H9 (cell line): ENCODE results near the gene KCND1. TPM values are rescaled to one million over a fixed set of nuclear protein-coding genes. Genes with fewer than 3 reads are reported as not detected.

ENCODE experiments used
- DNase-seq: peaks from one replicate; pipeline ENCODE4 v3.0.0-alpha.2; 2017
- H2AFZ ChIP-seq: one replicate; pipeline ENCODE4 v1.6.1; 2013; ENCODE audit warnings: mild to moderate bottlenecking, low read length, control low read depth, moderate library complexity
- H2AK5ac ChIP-seq: 2 replicates; pipeline ENCODE4 v1.6.1; 2013; ENCODE audit warnings: low read length, control low read depth, mixed read lengths; ENCODE audit not compliant: insufficient read length
- H2BK120ac ChIP-seq: one replicate; pipeline ENCODE4 v1.6.1; 2013; ENCODE audit warnings: low read depth, mild to moderate bottlenecking, low read length, control low read depth, inconsistent platforms; ENCODE audit not compliant: poor library complexity, severe bottlenecking
- H2BK12ac ChIP-seq: 2 replicates; pipeline ENCODE4 v1.6.1; 2013; ENCODE audit warnings: low read length, control low read depth, mixed read lengths, low read depth; ENCODE audit not compliant: insufficient read length
- H2BK15ac ChIP-seq: 2 replicates; pipeline ENCODE4 v1.6.1; 2013; ENCODE audit warnings: low read depth, low read length, control low read depth
- H2BK20ac ChIP-seq: one replicate; pipeline ENCODE4 v1.6.1; 2013; ENCODE audit warnings: low read depth, mild to moderate bottlenecking, low read length, control low read depth, inconsistent platforms; ENCODE audit not compliant: poor library complexity, severe bottlenecking
- H2BK5ac ChIP-seq: 2 replicates; pipeline ENCODE4 v1.6.1; 2013; ENCODE audit warnings: low read length, control low read depth, mixed read lengths; ENCODE audit not compliant: insufficient read length
- H3K14ac ChIP-seq: 2 replicates; pipeline ENCODE4 v1.6.1; 2013; ENCODE audit warnings: low read length, control low read depth; ENCODE audit not compliant: insufficient read depth
- H3K18ac ChIP-seq: 2 replicates; pipeline ENCODE4 v1.6.1; 2013; ENCODE audit warnings: low read depth, mild to moderate bottlenecking, mixed read lengths, low read length, control low read depth; ENCODE audit not compliant: insufficient read length
- H3K23ac ChIP-seq: 2 replicates; pipeline ENCODE4 v1.6.1; 2013; ENCODE audit warnings: low read length, control low read depth, mixed read lengths, low read depth; ENCODE audit not compliant: insufficient read length
- H3K23me2 ChIP-seq: 2 replicates; pipeline ENCODE4 v1.6.1; 2013; ENCODE audit warnings: low read depth, mild to moderate bottlenecking, mixed read lengths, low read length, control low read depth; ENCODE audit not compliant: insufficient read length, poor library complexity, severe bottlenecking
- H3K27ac ChIP-seq: 2 replicates; pipeline ENCODE4 v1.5.1; 2013; ENCODE audit warnings: low read length, control low read depth, mixed read lengths, low read depth; ENCODE audit not compliant: insufficient read length
- H3K27me3 ChIP-seq: 2 replicates; pipeline ENCODE4 v1.6.1; 2013; ENCODE audit warnings: low read length, control low read depth, inconsistent platforms; ENCODE audit not compliant: insufficient read depth
- H3K4ac ChIP-seq: 2 replicates; pipeline ENCODE4 v1.6.1; 2013; ENCODE audit warnings: low read depth, mild to moderate bottlenecking, control low read depth, inconsistent platforms, low read length, moderate library complexity
- H3K4me1 ChIP-seq: 2 replicates; pipeline ENCODE4 v1.6.1; 2013; ENCODE audit warnings: low read length, control low read depth, inconsistent platforms; ENCODE audit not compliant: insufficient read depth
- H3K4me2 ChIP-seq: 2 replicates; pipeline ENCODE4 v1.6.1; 2013; ENCODE audit warnings: low read length, control low read depth, mixed read lengths; ENCODE audit not compliant: insufficient read length, insufficient read depth
- H3K56ac ChIP-seq: 2 replicates; pipeline ENCODE4 v1.6.1; 2013; ENCODE audit warnings: low read depth, mild to moderate bottlenecking, mixed read lengths, low read length, control low read depth; ENCODE audit not compliant: insufficient read length
- H3K79me1 ChIP-seq: 2 replicates; pipeline ENCODE4 v1.6.1; 2013; ENCODE audit warnings: low read depth, mild to moderate bottlenecking, moderate library complexity, low read length, control low read depth, inconsistent platforms; ENCODE audit not compliant: insufficient read depth, poor library complexity, severe bottlenecking
- H3K79me2 ChIP-seq: 2 replicates; pipeline ENCODE4 v1.6.1; 2013; ENCODE audit warnings: low read length, control low read depth, inconsistent platforms; ENCODE audit not compliant: insufficient read depth
- H3K9ac ChIP-seq: 2 replicates; pipeline ENCODE4 v1.6.1; 2013; ENCODE audit warnings: low read length, control low read depth, mixed read lengths; ENCODE audit not compliant: insufficient read length; ENCODE audit errors: extremely low read depth
- H3K9me3 ChIP-seq: one replicate; pipeline ENCODE4 v1.6.1; 2013; ENCODE audit warnings: low read depth, low read length, inconsistent platforms; ENCODE audit not compliant: control insufficient read depth
- H3T11ph ChIP-seq: one replicate; pipeline ENCODE4 v1.6.1; 2013; ENCODE audit warnings: mild to moderate bottlenecking, low read length, control low read depth, inconsistent platforms
- H4K20me1 ChIP-seq: one replicate; pipeline ENCODE4 v1.6.1; 2013; ENCODE audit not compliant: control insufficient read depth, insufficient read length, insufficient read depth
- H4K5ac ChIP-seq: 2 replicates; pipeline ENCODE4 v1.6.1; 2013; ENCODE audit warnings: low read depth, mild to moderate bottlenecking, mixed read lengths, low read length, control low read depth; ENCODE audit not compliant: insufficient read length
- H4K8ac ChIP-seq: replicated peaks from 2 replicates; pipeline ENCODE4 v1.6.1; 2013; ENCODE audit warnings: low read length, control low read depth, mixed read lengths, low read depth; ENCODE audit not compliant: insufficient read length
- H4K91ac ChIP-seq: 2 replicates; pipeline ENCODE4 v1.6.1; 2013; ENCODE audit warnings: low read depth, mild to moderate bottlenecking, moderate library complexity, mixed read lengths, low read length, control low read depth; ENCODE audit not compliant: insufficient read length
- H3K27ac Mint-ChIP-seq, 3 experiments: 2 replicates in 2 of 3; 3 replicates in 1 of 3; pipeline ENCODE4 v1.8.0; 2020 to 2021; ENCODE audit warnings: mixed read lengths in 3 of 3, mild to moderate bottlenecking in 1 of 3, moderate library complexity in 1 of 3
- H3K27me3 Mint-ChIP-seq: 2 replicates; pipeline ENCODE4 v1.8.0; 2021; ENCODE audit warnings: low read depth, mild to moderate bottlenecking, moderate library complexity, mixed read lengths
- H3K36me3 Mint-ChIP-seq, 3 experiments: 2 replicates in 2 of 3; 3 replicates in 1 of 3; pipeline ENCODE4 v1.8.0; 2020 to 2021; ENCODE audit warnings: low read depth in 3 of 3, mixed read lengths in 3 of 3; ENCODE audit not compliant: insufficient read depth in 1 of 3
- H3K4me1 Mint-ChIP-seq, 2 experiments: 2 replicates each; pipeline ENCODE4 v1.8.0; 2020; ENCODE audit warnings: mixed read lengths in 2 of 2
- H3K4me3 Mint-ChIP-seq, 2 experiments: 2 replicates in 1 of 2; 3 replicates in 1 of 2; pipeline ENCODE4 v1.8.0; 2020 to 2021; ENCODE audit warnings: mild to moderate bottlenecking in 2 of 2, mixed read lengths in 2 of 2, moderate library complexity in 1 of 2
- H3K9me3 Mint-ChIP-seq, 2 experiments: 2 replicates in 1 of 2; 3 replicates in 1 of 2; pipeline ENCODE4 v1.8.0; 2020; ENCODE audit warnings: mild to moderate bottlenecking in 2 of 2, mixed read lengths in 2 of 2, moderate library complexity in 1 of 2
- WGBS: extraction: QIAGEN DNeasy Blood & Tissue Kit; methylation state at CpG from one replicate; pipeline ENCODE4 v1.1.7; 2013; ENCODE audit warnings: missing lambda C conversion rate, low lambda C conversion rate, mixed read lengths; ENCODE audit not compliant: insufficient read length; ENCODE audit errors: extremely low coverage; 5-methylcytosine and 5-hydroxymethylcytosine counted together
- total RNA-seq: library from RNA; stranded (reverse); gene quantifications from 2 replicates; pipeline ENCODE4 v1.2.1, GENCODE V29; 2021
- TF ChIP-seq, protein P1 (sequence below): fragments of 200-600 bp; sonication (generic); conservative IDR thresholded peaks from 3 replicates; pipeline ENCODE4 v1.8.0; 2021; ENCODE audit warnings: antibody characterized with exemption, mild to moderate bottlenecking

Gene KCND1
- total RNA-seq, 1 experiment from 2014 or later: 5.7 TPM

DNA sequence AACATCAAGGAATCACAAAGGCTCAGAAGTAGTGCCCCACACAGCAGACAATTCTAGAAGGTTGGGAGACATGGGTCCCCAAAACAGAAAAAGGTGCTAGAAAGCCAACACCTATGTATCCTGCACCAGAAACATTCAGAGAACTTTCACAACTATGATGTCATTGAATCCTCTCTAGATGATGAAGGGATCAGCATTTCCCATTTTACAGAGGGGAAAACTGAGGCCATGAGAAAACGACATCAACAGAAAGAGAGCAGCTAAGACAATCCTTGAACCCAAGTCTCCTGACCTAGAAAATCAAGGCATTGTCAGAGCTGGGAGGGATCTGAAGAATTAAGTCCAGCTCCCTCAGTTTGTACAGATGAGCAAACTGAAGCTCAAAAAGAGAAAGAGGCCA lies 3.3 kb downstream of the KCND1 start:
- H2BK20ac ChIP-seq: no peak overlapping the region
- TF ChIP-seq, protein P1, sequence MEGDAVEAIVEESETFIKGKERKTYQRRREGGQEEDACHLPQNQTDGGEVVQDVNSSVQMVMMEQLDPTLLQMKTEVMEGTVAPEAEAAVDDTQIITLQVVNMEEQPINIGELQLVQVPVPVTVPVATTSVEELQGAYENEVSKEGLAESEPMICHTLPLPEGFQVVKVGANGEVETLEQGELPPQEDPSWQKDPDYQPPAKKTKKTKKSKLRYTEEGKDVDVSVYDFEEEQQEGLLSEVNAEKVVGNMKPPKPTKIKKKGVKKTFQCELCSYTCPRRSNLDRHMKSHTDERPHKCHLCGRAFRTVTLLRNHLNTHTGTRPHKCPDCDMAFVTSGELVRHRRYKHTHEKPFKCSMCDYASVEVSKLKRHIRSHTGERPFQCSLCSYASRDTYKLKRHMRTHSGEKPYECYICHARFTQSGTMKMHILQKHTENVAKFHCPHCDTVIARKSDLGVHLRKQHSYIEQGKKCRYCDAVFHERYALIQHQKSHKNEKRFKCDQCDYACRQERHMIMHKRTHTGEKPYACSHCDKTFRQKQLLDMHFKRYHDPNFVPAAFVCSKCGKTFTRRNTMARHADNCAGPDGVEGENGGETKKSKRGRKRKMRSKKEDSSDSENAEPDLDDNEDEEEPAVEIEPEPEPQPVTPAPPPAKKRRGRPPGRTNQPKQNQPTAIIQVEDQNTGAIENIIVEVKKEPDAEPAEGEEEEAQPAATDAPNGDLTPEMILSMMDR: no peak
- no peak overlapping the region for H3K23ac ChIP-seq
- Mint-ChIP-seq H3K27me3 (no peaks in the 10 kb centered on the region; the same call in 1 of the 2 replicates), H3K9me3 (peaks cover 69 to 79% of the 10 kb centered on the region in 2 experiments), H3K4me1 (peaks cover 8 to 9% of the 10 kb centered on the region in 2 experiments; a peak in 3 of 4 replicates), H3K27ac (no peak overlapping the region), H3K4me3 (no peak overlapping the region), H3K36me3 (peaks cover 10 to 15% (median 14%) of the 10 kb centered on the region in 3 experiments)
- H3K79me2 ChIP-seq: no peaks in the 10 kb centered on the region
- H4K8ac ChIP-seq: no peak overlapping the region
- WGBS: no CpG with 5 or more reads among the region's 1 CpG
- no peaks in the 10 kb centered on the region for H4K20me1 ChIP-seq
- H3K4me2 ChIP-seq: no peak overlapping the region
- H3K23me2 ChIP-seq: peaks cover 10% of the 10 kb centered on the region
- no peak overlapping the region for H4K5ac ChIP-seq
- no peak overlapping the region for H2BK12ac ChIP-seq
- H2AK5ac ChIP-seq: no peak overlapping the region
- no peak overlapping the region for H4K91ac ChIP-seq
- H2BK15ac ChIP-seq: no peak overlapping the region
- no peak overlapping the region for H2BK5ac ChIP-seq
- H3K27ac ChIP-seq: no peak overlapping the region
- no peak overlapping the region for H3K18ac ChIP-seq
- no peak for DNase-seq
- no peaks in the 10 kb centered on the region for H3K9me3 ChIP-seq
- H3T11ph ChIP-seq: no peak overlapping the region
- no peak overlapping the region for H3K4ac ChIP-seq
- no peak overlapping the region for H2BK120ac ChIP-seq
- H3K56ac ChIP-seq: no peak overlapping the region
- no peak overlapping the region for H3K9ac ChIP-seq
- no peak overlapping the region for H3K14ac ChIP-seq
- no peaks in the 10 kb centered on the region for H3K4me1 ChIP-seq
- no peak overlapping the region for H2AFZ ChIP-seq
- no peaks in the 10 kb centered on the region for H3K79me1 ChIP-seq
- H3K27me3 ChIP-seq: no peaks in the 10 kb centered on the region
